Liver (tissue), 9 donors: Measurements from ENCODE around the gene CADPS. TPM values are rescaled to one million over a fixed set of nuclear protein-coding genes. Genes with fewer than 3 reads are reported as not detected.

Experiments
- DNase-seq: peaks from one replicate; pipeline ENCODE4 v3.0.0-alpha.2; 2017; ENCODE audit warnings: low spot score
- H3K27ac ChIP-seq, 2 donors: one replicate each; pipeline ENCODE4 v1.7.0; 2013; ENCODE audit warnings: inconsistent platforms in 2 of 2, low read length in 2 of 2, control low read depth in 1 of 2, low read depth in 1 of 2, mild to moderate bottlenecking in 1 of 2
- H3K27me3 ChIP-seq, 4 donors: one replicate each; pipeline versions ENCODE4 v1.6.1 to v1.7.0; 2013; ENCODE audit warnings: low read length in 3 of 4, inconsistent platforms in 1 of 4, mild to moderate bottlenecking in 1 of 4, moderate library complexity in 1 of 4; ENCODE audit not compliant: control insufficient read depth in 4 of 4, insufficient read depth in 4 of 4
- H3K36me3 ChIP-seq, 4 donors: one replicate each; pipeline versions ENCODE4 v1.6.1 to v1.7.0; 2013; ENCODE audit warnings: low read length in 3 of 4, mild to moderate bottlenecking in 3 of 4, low read depth in 1 of 4, moderate library complexity in 1 of 4; ENCODE audit not compliant: control insufficient read depth in 4 of 4, insufficient read depth in 3 of 4
- H3K4me1 ChIP-seq, 4 donors: one replicate each; pipeline versions ENCODE4 v1.6.1 to v1.7.0; 2013; ENCODE audit warnings: low read length in 3 of 4, mild to moderate bottlenecking in 3 of 4, moderate library complexity in 1 of 4; ENCODE audit not compliant: control insufficient read depth in 4 of 4, insufficient read depth in 4 of 4
- H3K4me3 ChIP-seq, 3 donors: one replicate each; pipeline versions ENCODE4 v1.6.1 to v1.7.0; 2013; ENCODE audit warnings: low read length in 3 of 3, control low read depth in 1 of 3, low read depth in 1 of 3, mild to moderate bottlenecking in 1 of 3
- H3K9ac ChIP-seq, 2 donors: one replicate each; pipeline ENCODE4 v1.7.0; 2013; ENCODE audit warnings: low read length in 2 of 2, mild to moderate bottlenecking in 2 of 2, moderate library complexity in 2 of 2, control low read depth in 1 of 2, low read depth in 1 of 2
- H3K9me3 ChIP-seq, 4 donors: one replicate each; pipeline versions ENCODE4 v1.6.1 to v1.7.0; 2013; ENCODE audit warnings: low read length in 3 of 4; ENCODE audit not compliant: control insufficient read depth in 4 of 4
- ATF3 ChIP-seq: IDR thresholded peaks from 2 replicates; pipeline ENCODE4 v1.6.1; 2016; ENCODE audit warnings: antibody characterized with exemption
- CTCF ChIP-seq: fragments of 150-350 bp; IDR thresholded peaks from 2 replicates; pipeline ENCODE4 v1.5.1; 2017; ENCODE audit warnings: improper control_type of control experiment, low read depth, low read length; ENCODE audit not compliant: missing input control
- EGR1 ChIP-seq, 2 donors: IDR thresholded peaks; 2 replicates each; pipeline ENCODE4 v1.6.1; 2016 to 2018; ENCODE audit warnings: antibody characterized with exemption in 2 of 2, low read depth in 2 of 2
- FOXA1 ChIP-seq: IDR thresholded peaks from 2 replicates; pipeline ENCODE4 v1.6.1; 2016; ENCODE audit warnings: antibody characterized with exemption
- FOXA2 ChIP-seq: IDR thresholded peaks from 2 replicates; pipeline ENCODE4 v1.6.1; 2016; ENCODE audit warnings: antibody characterized with exemption
- GABPA ChIP-seq, 2 donors: IDR thresholded peaks in 1 of 2; conservative IDR thresholded peaks in 1 of 2; 2 replicates each; pipeline ENCODE4 v1.6.1; 2016; ENCODE audit warnings: antibody characterized with exemption in 2 of 2, mild to moderate bottlenecking in 1 of 2, moderate library complexity in 1 of 2
- HNF4A ChIP-seq, 2 donors: conservative IDR thresholded peaks; 2 replicates each; pipeline ENCODE4 v1.6.1; 2016; ENCODE audit warnings: antibody characterized with exemption in 2 of 2, mild to moderate bottlenecking in 2 of 2
- HNF4G ChIP-seq: IDR thresholded peaks from 2 replicates; pipeline ENCODE4 v1.6.1; 2016; ENCODE audit warnings: antibody characterized with exemption
- JUND ChIP-seq, 2 donors: IDR thresholded peaks; 2 replicates each; pipeline ENCODE4 v1.6.1; 2016; ENCODE audit warnings: antibody characterized with exemption in 2 of 2
- MAX ChIP-seq: IDR thresholded peaks from 2 replicates; pipeline ENCODE4 v1.6.1; 2016; ENCODE audit warnings: antibody characterized with exemption
- NR2F2 ChIP-seq: IDR thresholded peaks from 2 replicates; pipeline ENCODE4 v1.6.1; 2016; ENCODE audit warnings: antibody characterized with exemption
- RAD21 ChIP-seq, 2 donors: IDR thresholded peaks; 2 replicates each; pipeline ENCODE4 v1.6.1; 2016; ENCODE audit warnings: antibody characterized with exemption in 2 of 2, mild to moderate bottlenecking in 2 of 2
- REST ChIP-seq: IDR thresholded peaks from 2 replicates; pipeline ENCODE4 v1.6.1; 2016; ENCODE audit warnings: antibody characterized with exemption, mild to moderate bottlenecking
- RXRA ChIP-seq, 2 donors: IDR thresholded peaks; 2 replicates each; pipeline ENCODE4 v1.6.1; 2017 to 2018; ENCODE audit warnings: antibody characterized with exemption in 2 of 2, mild to moderate bottlenecking in 1 of 2
- SP1 ChIP-seq: IDR thresholded peaks from 2 replicates; pipeline ENCODE4 v1.6.1; 2018; ENCODE audit warnings: antibody characterized with exemption, mild to moderate bottlenecking
- TAF1 ChIP-seq: conservative IDR thresholded peaks from 2 replicates; pipeline ENCODE4 v1.6.1; 2016; ENCODE audit warnings: antibody characterized with exemption, mild to moderate bottlenecking
- YY1 ChIP-seq: IDR thresholded peaks from 2 replicates; pipeline ENCODE4 v1.6.1; 2016; ENCODE audit warnings: antibody characterized with exemption, mild to moderate bottlenecking
- ZBTB33 ChIP-seq: IDR thresholded peaks from 2 replicates; pipeline ENCODE4 v1.6.1; 2016; ENCODE audit warnings: antibody characterized with exemption
- WGBS: extraction: QIAGEN DNeasy Blood & Tissue Kit; methylation state at CpG from one replicate; pipeline ENCODE4 v1.1.7; 2013; 5-methylcytosine and 5-hydroxymethylcytosine counted together
- polyA plus RNA-seq, 2 donors: library from polyadenylated mRNA; stranded (reverse) in 1 of 2; unstranded in 1 of 2; fragments of 200-250 nt in 1 of 2; fragments of >200 nt in 1 of 2; fragmentation: Nextera tagmentation in 1 of 2; extraction: Ambion mirVana in 1 of 2; gene quantifications; one replicate each; pipeline versions ENCODE4 v1.2.1 to v1.2.3, GENCODE V29; 2013 to 2015
- total RNA-seq, 2 donors: library from RNA; depleted of rRNA; stranded (reverse); fragments of >200 nt; gene quantifications; one replicate each; pipeline ENCODE4 v1.2.3, GENCODE V29; 2014
- donor health status: healthy.
- donor health status: healthy.
- donor health status: healthy.
- donor health status: healthy.
- donor health status: healthy.

Gene CADPS
- total and polyA plus RNA-seq, 4 donors: 0.05 to 0.37 (median 0.17) TPM; not detected in 1

GRCh38 chr3:62373215-62373614 is 502.0 kb downstream of the CADPS start, which contains the start of gene FEZF2:
Gene FEZF2 (minus strand): TSS chr3:62373550. CDS start chr3:62372868, 682 bp downstream.
- TF ChIP-seq RXRA (IDR thresholded peaks at IDR 0.05) (no peak), CTCF (no peak), EGR1 (IDR thresholded peaks at IDR 0.05; ENCODE audit: low read depth in 2 of 2) (no peak), REST (no peak), MAX (no peak), ATF3 (no peak), FOXA1 (no peak), SP1 (no peak), HNF4A (conservative IDR thresholded peaks at IDR 0.05) (no peak), JUND (IDR thresholded peaks at IDR 0.05) (no peak), NR2F2 (no peak), FOXA2 (no peak), GABPA (IDR thresholded peaks at IDR 0.05 in 1 of 2, conservative IDR thresholded peaks at IDR 0.05 in 1 of 2) (no peak), ZBTB33 (no peak)
- peaks cover 18 to 55% (median 32%) of the 10 kb centered on the region in 4 donors for H3K4me1 ChIP-seq
- H3K9ac ChIP-seq: no peak within 1 kb of the TSS
- H3K27ac ChIP-seq: no peak within 1 kb of the TSS
- peaks cover 0 to 1% (median 0%) of the 10 kb centered on the region in 4 donors for H3K9me3 ChIP-seq
- H3K27me3 ChIP-seq: peaks cover 6 to 56% (median 40%) of the 10 kb centered on the region in 4 donors
- 3% methylated on average over 28 of the region's 28 CpGs for WGBS
- H3K36me3 ChIP-seq: no peaks in the 10 kb centered on the region
- H3K4me3 ChIP-seq: peak within 1 kb of the TSS in 2 of 3 donors; percentile 27 to 47
- no peak for DNase-seq

GRCh38 chr3:62372621-62373041 is 502.6 kb downstream of the CADPS start:
- Histone ChIP-seq H3K27me3 (peaks cover 7 to 56% (median 43%) of the 10 kb centered on the region in 4 donors), H3K27ac (no peak overlapping the region), H3K4me3 (peak overlapping the region in 1 of 3 donors; percentile 47), H3K36me3 (no peaks in the 10 kb centered on the region), H3K9ac (no peak overlapping the region), H3K9me3 (peaks cover 0 to 3% (median 0%) of the 10 kb centered on the region in 4 donors), H3K4me1 (peaks cover 18 to 55% (median 32%) of the 10 kb centered on the region in 4 donors)
- WGBS: 3% methylated on average over 30 of the region's 30 CpGs
- no peak for DNase-seq
- no peak for TF ChIP-seq ATF3
- no peak for TF ChIP-seq NR2F2
- no peak for TF ChIP-seq TAF1
- no peak for TF ChIP-seq CTCF
- no peak for TF ChIP-seq FOXA2
- no peak for TF ChIP-seq JUND (IDR thresholded peaks at IDR 0.05)
- TF ChIP-seq HNF4G: no peak
- TF ChIP-seq RXRA (IDR thresholded peaks at IDR 0.05): no peak
- TF ChIP-seq YY1: no peak
- no peak for TF ChIP-seq HNF4A (conservative IDR thresholded peaks at IDR 0.05)
- no peak for TF ChIP-seq RAD21 (IDR thresholded peaks at IDR 0.05)
- no peak for TF ChIP-seq FOXA1
- TF ChIP-seq SP1: no peak
